Ecto neural progenitor cell (in vitro differentiated cells): ENCODE results near the gene TRIM74.
"Not testable (repeated sequence)": the region's sequence is repeated elsewhere in the genome, so short reads cannot be mapped to it uniquely, and the experiment has no call there.

Source experiments
- DNase-seq: peaks from one replicate; pipeline ENCODE4 v3.0.0-alpha.2; 2018; ENCODE audit warnings: low spot score

Gene TRIM74

GRCh38 chr7:72968980-72969516 is at the start of gene TRIM74:
TSS of gene TRIM74 (minus strand) at chr7:72969466. CDS start at chr7:72966157, 3,309 bp downstream.
- not testable (repeated sequence) for DNase-seq

DNA sequence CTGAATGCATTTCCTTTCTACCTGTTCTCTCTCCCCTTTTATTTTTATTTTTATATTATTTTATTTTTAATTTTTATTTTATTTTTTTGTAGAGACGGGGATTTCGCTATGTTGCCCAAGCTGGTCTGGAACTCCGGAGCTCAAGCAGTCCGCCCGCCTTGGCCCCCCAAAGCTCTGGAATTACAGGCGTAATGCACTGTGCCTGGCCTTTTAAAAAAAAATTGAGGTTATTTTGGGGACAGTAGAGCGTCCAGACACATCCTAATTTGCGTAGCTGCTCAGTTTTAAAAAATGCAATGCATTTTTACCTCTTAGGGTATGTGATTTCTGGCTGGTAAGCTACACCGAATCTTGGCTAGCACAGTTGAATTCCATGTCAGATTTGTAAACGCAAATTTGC is 37.2 kb upstream of the TRIM74 start:
- DNase-seq, result not testable (repeated sequence)

DNA sequence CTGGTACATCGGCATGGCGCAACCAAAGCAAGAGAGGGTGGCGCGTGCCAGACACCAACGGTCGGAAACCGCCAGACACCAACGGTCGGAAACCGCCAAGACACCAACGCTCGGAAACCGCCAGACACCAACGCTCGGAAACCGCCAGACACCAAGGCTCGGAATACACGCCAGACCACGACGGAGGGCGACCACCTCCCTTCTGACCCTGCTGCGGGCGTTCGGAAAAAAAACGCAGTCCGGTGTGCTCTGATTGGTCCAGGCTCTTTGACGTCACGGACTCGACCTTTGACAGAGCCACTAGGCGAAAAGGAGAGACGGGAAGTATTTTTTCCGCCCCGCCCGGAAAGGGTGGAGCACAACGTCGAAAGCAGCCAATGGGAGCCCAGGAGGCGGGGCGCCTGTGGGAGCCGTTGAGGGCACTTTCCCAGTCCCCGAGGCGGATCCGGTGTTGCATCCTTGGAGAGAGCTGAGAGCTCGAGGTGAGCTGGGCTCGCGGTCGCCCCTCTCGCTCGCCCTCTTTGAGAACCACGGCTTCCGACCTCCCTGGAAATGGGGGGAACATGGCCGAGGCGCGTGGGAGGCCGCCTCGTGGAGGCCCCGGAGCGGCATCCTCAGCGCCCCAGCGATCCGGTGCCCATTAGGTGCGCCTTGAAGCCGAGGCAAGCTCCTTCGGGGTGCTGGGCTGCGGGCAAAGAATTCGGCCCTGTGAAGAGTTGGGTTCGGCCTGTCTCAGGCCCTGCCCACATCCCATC is 36.6 kb upstream of the TRIM74 start:
- peak; percentile 93 for DNase-seq

DNA sequence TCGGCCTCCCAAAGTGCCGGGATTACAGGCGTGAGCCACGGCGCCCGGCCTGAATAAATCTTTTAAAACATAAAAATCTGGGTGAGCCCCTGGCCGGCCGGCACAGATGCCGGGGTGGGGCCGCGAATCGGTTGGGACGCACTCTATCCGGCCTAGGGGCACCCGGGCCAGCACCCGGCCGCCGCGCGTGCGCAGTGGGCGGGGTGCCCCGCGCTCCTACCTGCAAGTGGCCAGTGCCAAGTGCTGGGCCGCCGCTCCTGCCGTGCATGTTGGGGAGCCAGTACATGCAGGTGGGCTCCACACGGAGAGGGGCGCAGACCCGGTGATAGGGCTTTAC is 36.1 kb upstream of the TRIM74 start:
- not testable (repeated sequence) for DNase-seq

DNA sequence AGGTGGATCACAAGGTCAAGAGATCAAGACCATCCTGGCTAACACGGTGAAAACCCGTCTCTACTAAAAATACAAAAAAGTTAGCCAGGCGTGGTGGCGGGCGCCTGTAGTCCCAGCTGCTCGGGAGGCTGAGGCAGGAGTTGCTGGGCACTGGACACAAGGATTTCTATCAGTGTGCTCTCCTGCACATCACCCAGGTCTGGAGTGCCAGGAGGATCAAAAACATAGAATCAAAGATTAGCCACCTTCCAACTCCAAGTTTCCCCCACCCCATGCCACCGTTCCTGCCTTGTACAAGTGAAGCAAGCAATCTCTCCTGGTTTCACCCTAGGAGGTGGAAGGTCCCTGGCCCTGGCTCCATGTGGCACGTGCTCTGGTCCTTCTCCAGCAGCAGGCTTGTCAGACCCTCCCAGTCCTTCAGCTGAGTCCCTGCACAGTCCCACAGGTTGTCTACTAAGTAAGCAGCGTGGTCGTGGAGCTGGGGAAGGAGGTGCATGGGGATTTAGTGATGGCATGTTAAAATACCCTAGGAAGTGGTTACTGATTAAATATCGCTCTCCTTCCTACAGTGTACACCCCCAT is 28.7 kb upstream of the TRIM74 start:
- DNase-seq, result not testable (repeated sequence)

- DNase-seq, result not testable (repeated sequence)
Measured at GRCh38 chr7:72997447-72997846, 28.2 kb upstream of the TRIM74 start.

GRCh38 chr7:72995484-72995883 is 26.2 kb upstream of the TRIM74 start:
- DNase-seq, result not testable (repeated sequence)

DNA sequence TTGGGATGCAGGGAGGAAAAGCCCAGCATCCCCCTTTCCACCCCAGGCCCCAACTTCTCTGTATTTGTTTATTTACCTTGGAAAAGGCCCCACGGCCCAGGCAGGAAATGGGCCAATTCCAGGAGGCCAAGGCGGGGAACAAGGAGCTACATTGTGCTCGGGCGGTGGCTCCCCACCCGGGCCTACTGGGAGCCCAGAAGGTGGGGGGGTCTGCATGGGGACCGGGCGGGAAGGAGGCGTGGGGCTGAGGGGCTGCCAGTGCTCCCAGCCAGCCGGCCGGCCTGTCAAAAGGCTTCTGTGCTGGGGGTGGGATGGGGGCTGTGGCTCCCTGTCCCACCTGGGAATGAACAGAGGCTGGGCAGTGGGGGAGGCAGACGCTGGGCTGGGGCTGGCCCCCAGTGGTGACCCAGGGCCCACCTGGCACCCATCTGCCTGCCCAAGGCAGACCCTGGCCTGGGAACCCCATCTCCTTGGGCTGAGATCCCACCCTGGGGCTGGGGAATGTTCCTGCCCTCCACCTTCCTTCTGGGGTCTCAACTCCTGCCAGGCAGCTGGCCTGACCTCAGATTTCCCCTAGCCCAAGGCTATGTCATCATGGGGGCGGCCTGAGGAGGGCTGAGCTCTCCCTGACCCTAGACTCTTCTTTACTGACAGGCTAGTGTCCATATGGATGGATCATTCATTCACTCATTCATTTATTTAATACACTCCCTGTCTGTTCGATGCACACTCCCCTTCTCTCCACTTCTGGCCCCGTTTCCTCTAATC is 21.1 kb upstream of the TRIM74 start:
- not testable (repeated sequence) for DNase-seq

DNA sequence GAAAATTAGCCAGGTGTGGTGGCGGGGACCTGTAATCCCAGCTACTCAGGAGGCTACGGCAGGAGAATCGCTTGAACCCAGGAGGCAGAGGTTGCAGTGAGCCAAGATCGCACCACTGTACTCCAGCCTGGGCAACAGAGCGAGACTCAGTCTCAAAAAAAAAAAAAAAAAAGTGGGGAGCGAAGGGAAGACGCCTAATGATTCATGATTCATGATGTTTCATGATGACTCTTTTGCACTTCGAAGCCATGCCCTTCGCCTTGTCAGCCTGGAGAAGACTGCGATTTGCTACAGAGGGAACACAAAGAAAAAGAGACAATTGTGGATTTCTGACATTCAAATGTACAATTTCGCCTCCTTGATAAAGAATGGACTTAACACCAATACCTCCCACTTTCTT is 12.8 kb upstream of the TRIM74 start:
- not testable (repeated sequence) for DNase-seq

GRCh38 chr7:72980382-72980781 is 11.1 kb upstream of the TRIM74 start:
- DNase-seq, result not testable (repeated sequence)

- DNase-seq, result not testable (repeated sequence)
Measured at GRCh38 chr7:72976434-72976833, 7.2 kb upstream of the TRIM74 start.

- DNase-seq, result peak; percentile 10
Measured at GRCh38 chr7:72975656-72976286, 6.5 kb upstream of the TRIM74 start.

DNA sequence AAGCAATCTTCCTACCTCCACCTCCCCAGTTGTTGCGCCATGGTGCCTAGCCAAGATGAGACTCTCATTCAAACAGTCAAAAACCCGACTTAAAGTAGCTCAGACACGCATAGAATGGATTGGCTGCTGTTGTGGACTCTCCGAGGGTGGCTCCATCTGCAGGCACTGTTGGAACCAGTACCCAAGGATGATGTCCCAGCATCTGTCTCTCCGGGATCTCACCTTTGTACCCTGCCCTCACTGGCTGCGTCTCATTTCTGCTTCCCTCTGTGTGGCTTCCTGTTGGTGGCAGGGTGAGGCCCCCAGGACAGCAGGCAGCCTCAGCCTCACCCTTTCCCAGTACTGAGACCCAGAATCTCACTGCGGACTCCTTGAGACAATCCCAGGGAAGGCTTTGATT is 5.5 kb upstream of the TRIM74 start:
- not testable (repeated sequence) for DNase-seq

DNA sequence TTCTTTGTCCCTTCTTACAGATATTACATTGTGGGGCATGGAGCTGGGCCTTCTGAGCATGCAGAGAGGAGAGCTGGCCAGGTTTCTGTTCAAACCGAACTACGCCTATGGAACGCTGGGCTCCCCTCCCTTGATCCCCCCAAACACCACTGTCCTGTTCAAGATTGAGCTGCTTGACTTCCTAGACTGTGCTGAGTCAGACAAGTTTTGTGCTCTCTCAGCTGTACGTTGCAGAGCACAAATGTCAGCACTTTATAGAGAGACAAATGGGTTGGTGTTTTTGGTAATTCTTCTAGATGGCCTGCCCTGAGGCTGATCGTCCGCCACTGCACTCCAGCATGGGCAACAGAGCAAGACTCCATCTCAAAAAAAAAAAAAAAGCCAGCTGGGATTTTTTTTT is 2.2 kb upstream of the TRIM74 start:
- DNase-seq, result not testable (repeated sequence)

GRCh38 chr7:72969688-72970087 is 422 bp upstream of the TRIM74 start:
- not testable (repeated sequence) for DNase-seq

GRCh38 chr7:72966892-72967291 is 2.4 kb downstream of the TRIM74 start:
- not testable (repeated sequence) for DNase-seq

- not testable (repeated sequence) for DNase-seq
Measured at GRCh38 chr7:72965186-72965975, 3.9 kb downstream of the TRIM74 start.

DNA sequence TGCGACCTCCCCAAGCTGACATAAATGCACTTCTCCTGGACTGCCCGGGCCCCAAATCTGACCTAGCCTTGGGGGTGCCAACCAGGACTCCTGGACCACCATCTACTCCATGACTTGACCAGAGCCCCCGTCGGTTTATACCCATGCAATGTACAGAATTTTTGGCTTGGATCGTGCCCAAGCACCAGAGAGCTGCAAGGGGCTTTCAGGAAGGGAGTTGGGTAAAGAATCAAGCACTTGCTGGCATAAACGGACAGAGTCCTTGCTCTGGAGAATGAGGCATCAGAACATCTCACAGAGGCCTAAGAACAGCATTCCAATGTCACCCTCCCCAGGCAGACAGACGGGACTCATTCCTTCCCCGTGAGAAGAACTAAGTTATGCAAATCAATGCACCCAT is 6.2 kb downstream of the TRIM74 start:
- not testable (repeated sequence) for DNase-seq

DNA sequence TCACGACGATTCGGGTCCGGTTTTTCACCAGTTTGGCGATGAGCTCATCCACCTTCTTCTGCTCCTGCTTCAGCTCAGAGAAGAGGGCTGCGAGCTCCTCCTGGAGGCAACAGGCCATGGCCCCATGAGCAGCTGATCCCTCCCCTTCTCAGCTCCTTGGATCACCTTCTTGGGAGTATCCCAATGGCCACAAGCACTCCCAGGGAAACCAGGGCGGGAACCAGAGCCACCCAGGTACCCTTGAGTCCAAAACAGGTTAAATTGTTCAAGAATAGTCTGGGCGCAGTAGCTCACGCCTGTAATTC is 8.0 kb downstream of the TRIM74 start:
- DNase-seq, result not testable (repeated sequence)

DNA sequence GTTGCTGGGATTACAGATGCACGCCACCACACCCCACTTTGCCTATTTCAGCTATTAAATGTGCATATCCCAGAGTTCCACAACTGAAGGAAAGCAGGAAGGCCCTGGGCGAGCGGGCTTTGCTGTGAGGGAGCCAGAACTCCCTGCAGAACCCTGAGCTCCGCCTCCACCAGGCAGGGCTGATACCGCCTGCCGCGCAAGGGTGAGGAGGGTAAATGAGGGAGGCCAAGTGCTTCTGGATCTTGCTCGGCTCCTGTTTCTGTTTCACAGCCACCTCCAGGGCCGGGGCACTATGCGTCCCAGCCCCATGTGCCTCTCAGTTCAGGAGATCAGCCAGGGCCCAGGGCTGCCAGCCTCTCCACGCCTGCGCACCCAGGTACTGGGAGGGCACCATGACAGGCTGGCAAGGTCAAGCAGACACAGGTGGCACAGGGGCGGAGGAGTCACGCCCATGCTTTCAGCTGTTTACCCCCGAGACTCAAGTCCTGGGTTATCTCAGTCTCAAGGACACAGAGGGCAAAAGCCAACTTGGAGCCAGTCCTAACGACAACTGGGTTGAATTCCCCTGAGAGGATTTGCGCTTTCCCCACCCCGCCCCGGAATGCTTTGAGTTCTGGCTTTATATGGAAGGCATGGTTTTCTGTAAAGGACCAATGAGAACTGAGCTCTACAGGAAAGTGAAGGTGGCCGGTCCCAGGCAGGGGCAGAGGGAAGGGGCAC is 8.5 kb downstream of the TRIM74 start:
- DNase-seq, result not testable (repeated sequence)

DNA sequence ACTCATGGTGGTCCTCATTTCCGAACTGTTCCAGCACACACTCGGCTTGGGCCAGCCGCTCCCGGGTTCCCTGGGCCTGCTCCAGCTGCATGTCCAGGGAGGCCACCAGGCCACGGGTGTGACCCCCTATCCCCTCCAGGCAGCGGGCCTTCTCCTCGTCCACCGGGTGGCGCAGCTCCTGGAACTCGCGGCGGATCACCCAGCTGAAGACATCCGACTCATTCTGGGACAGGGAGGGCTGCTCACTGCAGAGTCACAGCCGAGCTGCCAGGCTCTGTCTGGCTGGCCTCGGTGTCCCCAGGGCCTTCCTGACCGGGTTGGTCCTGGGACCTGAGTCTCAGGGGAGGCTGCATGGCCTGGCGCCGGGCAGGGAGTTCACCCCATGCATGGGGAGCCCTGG is 9.2 kb downstream of the TRIM74 start:
- not testable (repeated sequence) for DNase-seq
